ENCODE measurements around the gene WIPF2.

Gene WIPF2

GRCh38 chr17:40327735-40328385, 108.8 kb downstream of the WIPF2 start:
- no peak for DNase-seq

- DNase-seq, result no peak
These were observed 109.3 kb downstream of the WIPF2 start for GRCh38 chr17:40328386-40328766.

- no peak for DNase-seq
These were observed 111.0 kb downstream of the WIPF2 start for GRCh38 chr17:40329839-40330794.

GRCh38 chr17:40330850-40331470, 111.9 kb downstream of the WIPF2 start:
- no peak for DNase-seq

GRCh38 chr17:40331743-40332641, 112.9 kb downstream of the WIPF2 start:
- no peak for DNase-seq

Data from stimulated activated CD8-positive, alpha-beta memory T cell treated with anti-CD3 and anti-CD28 coated beads, Interleukin-4, amount 100 ng/mL, for 48 hours (primary cell).